K562 (cell line): ENCODE measurements around the gene KCNJ4. TPM values are rescaled to one million over a fixed set of nuclear protein-coding genes. Genes with fewer than 3 reads are reported as not detected.

Experiments
- ATAC-seq: fragments of 200-7000 bp; cut with Tn5 transposase; 3 replicates; pipeline ENCODE4 v1.9.1; 2020; ENCODE audit warnings: moderate library complexity
- BruUV-seq: library from RNA; stranded (reverse); fragments of 400-500 nt; replicated peaks from 2 replicates; lab custom pipeline; 2021; lab: Mats Ljungman, UMichigan
- CTCF ChIA-PET: fragments of 300-600 bp; formaldehyde crosslinking; extraction: SDS; loops from one replicate; lab custom pipeline; 2021; ENCODE audit warnings: low intra/inter-chr PET ratio; lab: Yijun Ruan, JAX
- POLR2A ChIA-PET: fragments of 300-600, 350-650 bp; sonication (Branson Sonifier 250); formaldehyde crosslinking; extraction: SDS; loops from one replicate; lab custom pipeline; 2021; ENCODE audit warnings: antibody characterized with exemption, inconsistent platforms; lab: Yijun Ruan, JAX
- DNase-seq, 4 experiments: peaks; one replicate each; pipeline versions ENCODE4 v3.0.0 to v3.0.0-alpha.2; 2011 to 2018; ENCODE audit warnings: low spot score in 3 of 4, mixed read lengths in 3 of 4; ENCODE audit errors: extremely low read depth in 1 of 4
- FAIRE-seq: peaks from 2 replicates; lab custom pipeline; 2011; peaks lifted over from hg19 to GRCh38; lab: Jason Lieb, UNC
- H2AFZ ChIP-seq: 2 replicates; pipeline ENCODE4 v1.6.0; 2011; ENCODE audit warnings: low read depth, low read length, control low read depth, inconsistent platforms
- H3K27ac ChIP-seq: fragments of 200-600 bp; 3 replicates; pipeline ENCODE4 v1.8.0; 2011; ENCODE audit warnings: low read depth, mild to moderate bottlenecking, control low read depth, inconsistent platforms, low read length, moderate library complexity, mixed read lengths; ENCODE audit errors: extremely low read depth
- H3K27me3 ChIP-seq, 2 experiments: fragments of 300-600 bp in 1 of 2; 2 replicates in 1 of 2; 3 replicates in 1 of 2; pipeline versions ENCODE4 v1.6.0 to v1.8.0; 2011; ENCODE audit warnings: inconsistent platforms in 2 of 2, low read length in 2 of 2, mild to moderate bottlenecking in 1 of 2, mixed read lengths in 1 of 2, moderate library complexity in 1 of 2; ENCODE audit not compliant: control insufficient read depth in 2 of 2, insufficient read depth in 2 of 2
- H3K36me3 ChIP-seq: fragments of 300-600 bp; 3 replicates; pipeline ENCODE4 v1.8.0; 2011; ENCODE audit warnings: mild to moderate bottlenecking, low read length, inconsistent platforms; ENCODE audit not compliant: control insufficient read depth, insufficient read depth
- H3K4me1 ChIP-seq, 2 experiments: fragments of 200-600 bp in 1 of 2; replicated peaks in 1 of 2; 2 replicates in 1 of 2; 3 replicates in 1 of 2; pipeline versions ENCODE4 v1.5.1 to v1.8.0; 2011; ENCODE audit warnings: inconsistent platforms in 2 of 2, low read length in 2 of 2, mild to moderate bottlenecking in 1 of 2, mixed read lengths in 1 of 2, moderate library complexity in 1 of 2; ENCODE audit not compliant: control insufficient read depth in 2 of 2, insufficient read depth in 2 of 2
- H3K4me2 ChIP-seq: 2 replicates; pipeline ENCODE4 v1.6.1; 2011; ENCODE audit warnings: low read length, control low read depth, inconsistent platforms, mixed read lengths; ENCODE audit not compliant: insufficient read depth
- H3K4me3 ChIP-seq: fragments of 200-600 bp; sonication (generic), shearing (Covaris generic); 2 replicates; pipeline ENCODE4 v1.5.1; 2016; ENCODE audit warnings: control low read depth, inconsistent platforms
- H3K79me2 ChIP-seq: fragments of 200-600 bp; 3 replicates; pipeline ENCODE4 v1.8.0; 2011; ENCODE audit warnings: low read length, inconsistent platforms; ENCODE audit not compliant: control insufficient read depth, insufficient read depth
- H3K9ac ChIP-seq, 2 experiments: 2 replicates each; pipeline versions ENCODE4 v1.6.0 to v1.6.1; 2011; ENCODE audit warnings: low read depth in 2 of 2, low read length in 2 of 2, control low read depth in 1 of 2, inconsistent platforms in 1 of 2, mild to moderate bottlenecking in 1 of 2, mixed read lengths in 1 of 2; ENCODE audit not compliant: insufficient read depth in 1 of 2
- H3K9me1 ChIP-seq: one replicate; pipeline ENCODE4 v1.6.0; 2011; ENCODE audit warnings: inconsistent platforms, mild to moderate bottlenecking, low read length, moderate library complexity; ENCODE audit not compliant: control insufficient read depth, insufficient read depth
- H3K9me3 ChIP-seq: replicated peaks from 2 replicates; pipeline ENCODE4 v1.5.1; 2011; ENCODE audit warnings: low read depth, low read length, inconsistent platforms; ENCODE audit not compliant: control insufficient read depth, insufficient read depth
- H4K20me1 ChIP-seq: replicated peaks from 2 replicates; pipeline ENCODE4 v1.6.1; 2011; ENCODE audit warnings: low read length, inconsistent platforms, mixed read lengths; ENCODE audit not compliant: control insufficient read depth, insufficient read depth
- RBM25 ChIP-seq: fragments of 200-400 bp; formaldehyde crosslinking; IDR thresholded peaks from 2 replicates; pipeline ENCODE4 v1.6.1; 2018; ENCODE audit warnings: low read length, low read depth, moderate library complexity; ENCODE audit not compliant: severe bottlenecking
- ZFP36 ChIP-seq: fragments of 150-350 bp; IDR thresholded peaks from 2 replicates; pipeline ENCODE4 v1.6.1; 2018; ENCODE audit warnings: low read length, low read depth; ENCODE audit not compliant: partially characterized antibody
- ZNF239 ChIP-seq: fragments of 250-450 bp; sonication (Bioruptor Pico); IDR thresholded peaks from 2 replicates; pipeline ENCODE4 v1.4.0; 2020; ENCODE audit warnings: mild to moderate bottlenecking
- WGBS: fragments of 100-300 bp; shearing (Covaris generic); methylation state at CpG from one replicate; pipeline ENCODE4 v1.1.6; 2016; ENCODE audit warnings: low coverage, mixed read lengths; ENCODE audit not compliant: insufficient coverage; ENCODE audit errors: missing lambda C conversion rate; 5-methylcytosine and 5-hydroxymethylcytosine counted together
- in situ Hi-C: fragments of 300-500 bp; cut with MboI; formaldehyde crosslinking; loops from 4 replicates; pipeline ENCODE4 v1.15.0; 2018; ENCODE audit warnings: inconsistent platforms, mixed read lengths
- intact Hi-C: fragments of 100-400 bp; cut with micrococcal nuclease; formaldehyde crosslinking; loops from 2 replicates; pipeline ENCODE4 v1.14.2; 2022
- polyA plus RNA-seq, 8 experiments: library from polyadenylated mRNA; depleted of rRNA in 4 of 8; stranded (reverse) in 5 of 8; unstranded in 3 of 8; fragments of >200 nt; fragmentation: Nextera tagmentation in 2 of 8; fragmentation: Illumina TruSeq in 1 of 8; extraction: Ambion mirVana in 2 of 8; extraction: Trizol in 1 of 8; gene quantifications; 2 replicates each; pipeline versions ENCODE4 v1.2.1 to v1.2.3, GENCODE V29; 2011 to 2014; ENCODE audit warnings: inconsistent platforms in 1 of 8, missing spikeins in 1 of 8
- total RNA-seq, 7 experiments: library from RNA; depleted of rRNA in 6 of 7; stranded (reverse); fragments of >200 nt in 6 of 7; fragmentation: Illumina TruSeq in 2 of 7; extraction: Trizol in 2 of 7; gene quantifications; 2 replicates each; pipeline versions ENCODE4 v1.2.1 to v1.2.3, GENCODE V29; 2011 to 2021; ENCODE audit warnings: low replicate concordance in 1 of 7
- TF ChIP-seq, protein P1 (sequence below): fragments of 450-650 bp; IDR thresholded peaks from 2 replicates; pipeline ENCODE4 v1.6.1; 2016; ENCODE audit warnings: mild to moderate bottlenecking, moderate library complexity
- TF ChIP-seq, protein P2 (sequence below): fragments of 250-450 bp; sonication (Bioruptor Pico); IDR thresholded peaks from 2 replicates; pipeline ENCODE4 v1.5.0; 2021

KCNJ4 gene
- total and polyA plus RNA-seq, 9 of the 15 experiments (the other 6 are each of a cell fraction or from before 2014, with no cell fraction given): 0.07 to 0.55 (median 0.09) TPM; not detected in 4

- H3K27me3 ChIP-seq: no peaks in the 10 kb centered on the region; a peak in 1 of 5 replicates
- DNase-seq: no peak
- POLR2A ChIA-PET: interaction anchor here (0.7 to 1.4 kb wide), 3 partner anchors 9 to 1156 kb away, joined by 3 to 4 read pairs (median 3); no protein-coding TSS in a partner anchor
- H3K79me2 ChIP-seq: no peaks in the 10 kb centered on the region
- peaks cover 0 to 39% of the 10 kb centered on the region in 2 experiments; a peak in 3 of 5 replicates for H3K4me1 ChIP-seq
- WGBS: 44% methylated on average over 9 of the region's 11 CpGs
- no peak overlapping the region for H3K4me2 ChIP-seq
- no TSS peak for BruUV-seq
- H4K20me1 ChIP-seq: peaks cover 11% of the 10 kb centered on the region; the same call in 1 of the 2 replicates
- in situ Hi-C loops (no loop called here), intact Hi-C loops (no loop called here)
- H3K27ac ChIP-seq: no peak overlapping the region
- no peaks in the 10 kb centered on the region for H3K9me1 ChIP-seq
- FAIRE-seq: no peak
- H2AFZ ChIP-seq: no peak overlapping the region
- no peaks in the 10 kb centered on the region for H3K36me3 ChIP-seq
- no peaks in the 10 kb centered on the region for H3K9me3 ChIP-seq
- CTCF ChIA-PET: interaction anchor here (0.6 kb wide), 1 partner anchor 46 kb away, joined by 4 read pairs; no protein-coding TSS in a partner anchor
- H3K4me3 ChIP-seq: no peak overlapping the region
- H3K9ac ChIP-seq: no peak overlapping the region
- no peak for ATAC-seq
- TF ChIP-seq, protein P1, sequence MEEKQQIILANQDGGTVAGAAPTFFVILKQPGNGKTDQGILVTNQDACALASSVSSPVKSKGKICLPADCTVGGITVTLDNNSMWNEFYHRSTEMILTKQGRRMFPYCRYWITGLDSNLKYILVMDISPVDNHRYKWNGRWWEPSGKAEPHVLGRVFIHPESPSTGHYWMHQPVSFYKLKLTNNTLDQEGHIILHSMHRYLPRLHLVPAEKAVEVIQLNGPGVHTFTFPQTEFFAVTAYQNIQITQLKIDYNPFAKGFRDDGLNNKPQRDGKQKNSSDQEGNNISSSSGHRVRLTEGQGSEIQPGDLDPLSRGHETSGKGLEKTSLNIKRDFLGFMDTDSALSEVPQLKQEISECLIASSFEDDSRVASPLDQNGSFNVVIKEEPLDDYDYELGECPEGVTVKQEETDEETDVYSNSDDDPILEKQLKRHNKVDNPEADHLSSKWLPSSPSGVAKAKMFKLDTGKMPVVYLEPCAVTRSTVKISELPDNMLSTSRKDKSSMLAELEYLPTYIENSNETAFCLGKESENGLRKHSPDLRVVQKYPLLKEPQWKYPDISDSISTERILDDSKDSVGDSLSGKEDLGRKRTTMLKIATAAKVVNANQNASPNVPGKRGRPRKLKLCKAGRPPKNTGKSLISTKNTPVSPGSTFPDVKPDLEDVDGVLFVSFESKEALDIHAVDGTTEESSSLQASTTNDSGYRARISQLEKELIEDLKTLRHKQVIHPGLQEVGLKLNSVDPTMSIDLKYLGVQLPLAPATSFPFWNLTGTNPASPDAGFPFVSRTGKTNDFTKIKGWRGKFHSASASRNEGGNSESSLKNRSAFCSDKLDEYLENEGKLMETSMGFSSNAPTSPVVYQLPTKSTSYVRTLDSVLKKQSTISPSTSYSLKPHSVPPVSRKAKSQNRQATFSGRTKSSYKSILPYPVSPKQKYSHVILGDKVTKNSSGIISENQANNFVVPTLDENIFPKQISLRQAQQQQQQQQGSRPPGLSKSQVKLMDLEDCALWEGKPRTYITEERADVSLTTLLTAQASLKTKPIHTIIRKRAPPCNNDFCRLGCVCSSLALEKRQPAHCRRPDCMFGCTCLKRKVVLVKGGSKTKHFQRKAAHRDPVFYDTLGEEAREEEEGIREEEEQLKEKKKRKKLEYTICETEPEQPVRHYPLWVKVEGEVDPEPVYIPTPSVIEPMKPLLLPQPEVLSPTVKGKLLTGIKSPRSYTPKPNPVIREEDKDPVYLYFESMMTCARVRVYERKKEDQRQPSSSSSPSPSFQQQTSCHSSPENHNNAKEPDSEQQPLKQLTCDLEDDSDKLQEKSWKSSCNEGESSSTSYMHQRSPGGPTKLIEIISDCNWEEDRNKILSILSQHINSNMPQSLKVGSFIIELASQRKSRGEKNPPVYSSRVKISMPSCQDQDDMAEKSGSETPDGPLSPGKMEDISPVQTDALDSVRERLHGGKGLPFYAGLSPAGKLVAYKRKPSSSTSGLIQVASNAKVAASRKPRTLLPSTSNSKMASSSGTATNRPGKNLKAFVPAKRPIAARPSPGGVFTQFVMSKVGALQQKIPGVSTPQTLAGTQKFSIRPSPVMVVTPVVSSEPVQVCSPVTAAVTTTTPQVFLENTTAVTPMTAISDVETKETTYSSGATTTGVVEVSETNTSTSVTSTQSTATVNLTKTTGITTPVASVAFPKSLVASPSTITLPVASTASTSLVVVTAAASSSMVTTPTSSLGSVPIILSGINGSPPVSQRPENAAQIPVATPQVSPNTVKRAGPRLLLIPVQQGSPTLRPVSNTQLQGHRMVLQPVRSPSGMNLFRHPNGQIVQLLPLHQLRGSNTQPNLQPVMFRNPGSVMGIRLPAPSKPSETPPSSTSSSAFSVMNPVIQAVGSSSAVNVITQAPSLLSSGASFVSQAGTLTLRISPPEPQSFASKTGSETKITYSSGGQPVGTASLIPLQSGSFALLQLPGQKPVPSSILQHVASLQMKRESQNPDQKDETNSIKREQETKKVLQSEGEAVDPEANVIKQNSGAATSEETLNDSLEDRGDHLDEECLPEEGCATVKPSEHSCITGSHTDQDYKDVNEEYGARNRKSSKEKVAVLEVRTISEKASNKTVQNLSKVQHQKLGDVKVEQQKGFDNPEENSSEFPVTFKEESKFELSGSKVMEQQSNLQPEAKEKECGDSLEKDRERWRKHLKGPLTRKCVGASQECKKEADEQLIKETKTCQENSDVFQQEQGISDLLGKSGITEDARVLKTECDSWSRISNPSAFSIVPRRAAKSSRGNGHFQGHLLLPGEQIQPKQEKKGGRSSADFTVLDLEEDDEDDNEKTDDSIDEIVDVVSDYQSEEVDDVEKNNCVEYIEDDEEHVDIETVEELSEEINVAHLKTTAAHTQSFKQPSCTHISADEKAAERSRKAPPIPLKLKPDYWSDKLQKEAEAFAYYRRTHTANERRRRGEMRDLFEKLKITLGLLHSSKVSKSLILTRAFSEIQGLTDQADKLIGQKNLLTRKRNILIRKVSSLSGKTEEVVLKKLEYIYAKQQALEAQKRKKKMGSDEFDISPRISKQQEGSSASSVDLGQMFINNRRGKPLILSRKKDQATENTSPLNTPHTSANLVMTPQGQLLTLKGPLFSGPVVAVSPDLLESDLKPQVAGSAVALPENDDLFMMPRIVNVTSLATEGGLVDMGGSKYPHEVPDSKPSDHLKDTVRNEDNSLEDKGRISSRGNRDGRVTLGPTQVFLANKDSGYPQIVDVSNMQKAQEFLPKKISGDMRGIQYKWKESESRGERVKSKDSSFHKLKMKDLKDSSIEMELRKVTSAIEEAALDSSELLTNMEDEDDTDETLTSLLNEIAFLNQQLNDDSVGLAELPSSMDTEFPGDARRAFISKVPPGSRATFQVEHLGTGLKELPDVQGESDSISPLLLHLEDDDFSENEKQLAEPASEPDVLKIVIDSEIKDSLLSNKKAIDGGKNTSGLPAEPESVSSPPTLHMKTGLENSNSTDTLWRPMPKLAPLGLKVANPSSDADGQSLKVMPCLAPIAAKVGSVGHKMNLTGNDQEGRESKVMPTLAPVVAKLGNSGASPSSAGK: no peak
- TF ChIP-seq ZNF239 (CRISPR knock-in tag) (no peak), ZFP36 (peak; percentile 80), RBM25 (peak; percentile 79)
- TF ChIP-seq, protein P2, sequence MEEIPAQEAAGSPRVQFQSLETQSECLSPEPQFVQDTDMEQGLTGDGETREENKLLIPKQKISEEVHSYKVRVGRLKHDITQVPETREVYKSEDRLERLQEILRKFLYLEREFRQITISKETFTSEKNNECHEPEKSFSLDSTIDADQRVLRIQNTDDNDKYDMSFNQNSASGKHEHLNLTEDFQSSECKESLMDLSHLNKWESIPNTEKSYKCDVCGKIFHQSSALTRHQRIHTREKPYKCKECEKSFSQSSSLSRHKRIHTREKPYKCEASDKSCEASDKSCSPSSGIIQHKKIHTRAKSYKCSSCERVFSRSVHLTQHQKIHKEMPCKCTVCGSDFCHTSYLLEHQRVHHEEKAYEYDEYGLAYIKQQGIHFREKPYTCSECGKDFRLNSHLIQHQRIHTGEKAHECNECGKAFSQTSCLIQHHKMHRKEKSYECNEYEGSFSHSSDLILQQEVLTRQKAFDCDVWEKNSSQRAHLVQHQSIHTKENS: no peak
Observed at GRCh38 chr22:38453066-38453672, 1.8 kb downstream of the KCNJ4 start.
